Omental fat pad (tissue), 4 donors: Measurements from ENCODE around the gene UBE2B. TPM values are rescaled to one million over a fixed set of nuclear protein-coding genes. Genes with fewer than 3 reads are reported as not detected.
A peak's percentile ranks its signal among the peaks of the same experiment; 100 is the strongest.

Experiments used
- ATAC-seq: fragments of 150-250 bp; one replicate; pipeline ENCODE4 v1.9.1; 2016; ENCODE audit warnings: mild to moderate bottlenecking, moderate library complexity; ENCODE audit not compliant: low FRiP score
- DNase-seq: peaks from one replicate; pipeline ENCODE4 v3.0.0-alpha.2; 2019; ENCODE audit warnings: low spot score
- CTCF ChIP-seq, 3 donors: fragments of 450-650 bp; IDR thresholded peaks; one replicate each; pipeline ENCODE4 v1.5.1; 2016 to 2017; ENCODE audit warnings: antibody characterized with exemption in 3 of 3, mild to moderate bottlenecking in 3 of 3, moderate library complexity in 2 of 3
- total RNA-seq, 4 donors: library from RNA; depleted of rRNA; stranded (reverse); fragments of >200 nt; gene quantifications; one replicate each; pipeline ENCODE4 v1.1.0, GENCODE V29; 2016

Gene UBE2B
- total RNA-seq, 4 donors from 2014 or later: 42.2 to 95.8 (median 46.0) TPM

DNA sequence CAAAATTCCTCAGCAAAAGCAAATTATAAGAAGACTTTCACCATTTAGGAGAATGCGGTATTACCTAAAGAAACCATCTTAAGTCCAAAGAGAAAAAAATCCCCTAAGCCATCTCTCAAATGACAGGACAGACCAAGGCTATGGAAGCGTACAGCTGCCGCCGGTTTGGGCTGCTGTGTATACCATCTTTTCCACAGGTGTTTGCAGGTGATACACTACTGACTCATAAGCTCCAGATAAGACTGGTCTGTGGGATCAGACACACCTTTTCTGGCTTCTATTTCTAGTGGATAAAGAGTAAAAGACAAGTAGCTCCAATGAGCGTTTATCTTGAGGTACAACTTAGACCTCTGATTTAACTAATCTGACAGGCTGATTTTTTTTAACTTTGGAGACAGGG lies 32.6 kb downstream of the UBE2B start:
- TF ChIP-seq CTCF (IDR thresholded peaks at IDR 0.05): no peak
- no peak for ATAC-seq
- no peak for DNase-seq

DNA sequence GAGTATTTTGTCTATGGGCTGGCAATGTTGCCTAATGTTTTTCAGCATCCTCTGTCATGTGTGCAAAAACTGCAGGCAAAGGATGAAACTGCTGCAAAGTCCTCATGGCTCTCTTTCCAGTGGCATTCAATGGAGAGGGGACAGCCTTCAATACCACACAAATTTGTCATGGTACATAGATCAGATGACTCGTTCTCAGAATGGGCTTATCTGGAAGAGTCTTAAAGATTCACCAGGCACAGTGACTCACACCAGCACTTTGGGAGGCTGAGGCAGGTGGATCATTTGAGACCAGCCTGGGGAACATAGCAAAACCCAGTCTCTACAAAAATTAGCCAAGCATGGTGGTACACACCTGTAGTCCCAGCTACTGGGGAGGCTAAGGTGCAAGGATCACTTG lies 35.0 kb downstream of the UBE2B start:
- DNase-seq (no peak), ATAC-seq (no peak)
- no peak for TF ChIP-seq CTCF (IDR thresholded peaks at IDR 0.05)

DNA sequence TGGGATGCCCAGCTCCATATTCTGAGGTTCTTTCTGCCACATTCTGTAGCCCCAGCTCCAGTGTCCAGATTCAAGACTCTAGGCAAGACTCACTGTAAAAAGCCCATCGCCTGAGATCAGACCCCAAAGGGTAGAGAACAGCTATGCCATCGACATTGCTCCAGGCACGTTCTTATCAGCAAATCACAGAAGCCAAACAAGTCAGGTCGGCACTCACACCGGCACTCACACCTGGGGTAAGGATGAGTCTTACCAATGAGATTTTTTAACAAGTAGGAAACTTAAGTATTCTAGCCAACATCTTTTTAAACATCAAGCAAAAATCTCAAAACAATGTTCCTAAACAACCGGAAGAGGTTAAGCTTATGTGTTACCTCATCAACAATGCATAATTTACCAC lies 38.0 kb downstream of the UBE2B start:
- no peak for TF ChIP-seq CTCF (IDR thresholded peaks at IDR 0.05)
- DNase-seq: no peak
- ATAC-seq: no peak

DNA sequence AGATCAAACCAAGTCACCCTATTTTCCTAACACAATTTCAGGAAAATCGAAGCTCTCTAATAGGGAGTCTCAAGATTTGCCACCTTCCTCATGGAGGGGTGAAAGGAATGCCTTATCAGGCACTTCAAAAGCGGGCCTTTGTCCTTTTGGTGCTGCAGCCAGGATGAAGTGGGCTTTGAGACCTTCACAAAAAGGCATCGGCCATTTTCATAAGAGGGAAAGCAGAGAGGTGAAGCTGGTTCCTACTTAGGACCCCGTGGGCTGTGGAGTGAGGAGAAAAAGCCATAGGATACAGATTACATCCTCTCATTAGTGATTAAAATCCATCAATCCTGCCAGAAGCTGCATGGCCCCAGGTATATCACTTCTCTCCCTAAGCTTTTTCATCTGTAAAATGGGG lies 39.5 kb downstream of the UBE2B start:
- DNase-seq (no peak), ATAC-seq (no peak)
- no peak for TF ChIP-seq CTCF (IDR thresholded peaks at IDR 0.05)

DNA sequence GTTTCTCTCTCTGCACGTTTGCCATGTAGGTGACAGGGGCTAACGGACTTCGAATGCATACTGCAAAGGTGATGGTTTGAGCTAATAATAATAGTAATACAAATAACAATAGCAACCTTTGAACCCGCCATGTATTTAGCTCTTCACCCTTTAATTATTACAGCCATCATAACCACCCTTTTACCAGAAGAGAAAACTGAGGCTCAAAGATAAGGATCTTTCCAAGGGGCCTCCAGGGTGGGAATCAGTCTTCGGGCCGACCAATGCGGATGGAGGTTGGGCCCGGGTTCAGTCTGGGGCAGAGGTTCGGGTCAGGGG lies 39.8 kb downstream of the UBE2B start:
- no peak for DNase-seq
- TF ChIP-seq CTCF (IDR thresholded peaks at IDR 0.05): no peak
- ATAC-seq: no peak

GRCh38 chr5:134411546-134412266 lies 40.3 kb downstream of the UBE2B start, which contains the start of gene CDKN2AIPNL:
CDKN2AIPNL (minus strand) TSS chr5:134411881; CDS start chr5:134411854, 27 bp downstream.
- TF ChIP-seq CTCF (IDR thresholded peaks at IDR 0.05): peak in 1 of 3 donors; percentile 39
- ATAC-seq: peak; percentile 100
- DNase-seq: peak; percentile 42

DNA sequence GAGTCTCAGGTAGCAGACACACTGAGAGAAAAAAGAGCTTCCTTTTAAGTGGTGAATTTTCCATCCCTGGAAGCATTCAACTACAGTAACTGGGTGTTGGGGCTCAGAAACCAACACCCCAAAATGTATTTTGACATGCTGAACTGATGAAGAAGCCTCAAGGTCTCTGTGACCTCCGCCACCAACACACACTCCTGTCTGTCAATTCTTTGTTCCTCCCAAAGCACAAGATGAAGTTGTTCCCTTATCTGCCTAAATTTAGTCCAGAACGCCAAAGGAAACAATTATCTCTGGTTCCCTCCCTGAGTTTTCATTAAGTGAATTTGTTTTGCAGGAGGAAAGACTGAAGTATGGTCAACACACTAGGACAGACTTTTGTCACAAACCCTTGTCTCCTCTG lies 41.7 kb downstream of the UBE2B start:
- DNase-seq (no peak), ATAC-seq (no peak)
- no peak for TF ChIP-seq CTCF (IDR thresholded peaks at IDR 0.05)
